AG04449 (cell line): ENCODE results near the gene ASTL.

Experiments
- CTCF ChIA-PET: fragments of 350-600 bp; formaldehyde crosslinking; extraction: SDS; loops from one replicate; lab custom pipeline; 2021; ENCODE audit warnings: antibody characterized with exemption; lab: Yijun Ruan, JAX
- POLR2A ChIA-PET: fragments of 400-600, 350-600 bp; formaldehyde crosslinking; extraction: SDS; loops from one replicate; lab custom pipeline; 2020; ENCODE audit warnings: antibody characterized with exemption, inconsistent platforms; lab: Yijun Ruan, JAX
- DNase-seq: peaks from one replicate; pipeline ENCODE4 v3.0.0-alpha.2; 2010; ENCODE audit warnings: low read depth, low spot score
- H3K4me3 ChIP-seq: 2 replicates; pipeline ENCODE4 v1.5.1; 2011; ENCODE audit warnings: low read depth, mild to moderate bottlenecking, control low read depth, low read length
- TF ChIP-seq, protein P1 (sequence below): IDR thresholded peaks from one replicate; pipeline ENCODE4 v1.5.1; 2011; ENCODE audit warnings: mild to moderate bottlenecking, moderate library complexity, low read length, control low read depth, inconsistent platforms; ENCODE audit not compliant: insufficient read depth; ENCODE audit errors: missing control alignments

ASTL gene

DNA sequence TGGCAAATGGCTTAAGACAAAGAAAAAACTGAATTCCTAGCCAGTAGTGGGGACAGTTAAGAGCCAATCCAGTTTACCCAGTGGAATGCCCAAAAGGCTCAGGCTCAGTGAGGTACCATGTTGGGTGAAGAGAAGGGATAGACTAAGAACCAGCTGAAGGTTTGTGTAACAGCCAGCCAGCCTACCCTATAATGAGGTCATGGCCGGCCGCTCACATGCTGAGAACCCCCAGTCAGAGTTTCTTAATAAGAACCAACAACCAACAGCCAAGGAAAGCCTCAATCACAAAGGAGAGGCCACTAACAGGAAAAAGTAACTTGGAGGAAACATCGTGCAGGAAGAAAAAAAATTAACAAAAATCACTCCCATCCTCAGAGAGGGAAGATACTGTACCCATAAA is 32.3 kb upstream of the ASTL start:
- ChIA-PET CTCF (interaction anchor here (0.6 kb wide), 1 partner anchor 148 kb away, joined by 3 read pairs; no protein-coding TSS in a partner anchor), POLR2A (interaction anchor here (0.7 kb wide), 1 partner anchor 37 kb away, joined by 4 read pairs; no protein-coding TSS in a partner anchor)
- no peak overlapping the region for H3K4me3 ChIP-seq
- TF ChIP-seq, protein P1, sequence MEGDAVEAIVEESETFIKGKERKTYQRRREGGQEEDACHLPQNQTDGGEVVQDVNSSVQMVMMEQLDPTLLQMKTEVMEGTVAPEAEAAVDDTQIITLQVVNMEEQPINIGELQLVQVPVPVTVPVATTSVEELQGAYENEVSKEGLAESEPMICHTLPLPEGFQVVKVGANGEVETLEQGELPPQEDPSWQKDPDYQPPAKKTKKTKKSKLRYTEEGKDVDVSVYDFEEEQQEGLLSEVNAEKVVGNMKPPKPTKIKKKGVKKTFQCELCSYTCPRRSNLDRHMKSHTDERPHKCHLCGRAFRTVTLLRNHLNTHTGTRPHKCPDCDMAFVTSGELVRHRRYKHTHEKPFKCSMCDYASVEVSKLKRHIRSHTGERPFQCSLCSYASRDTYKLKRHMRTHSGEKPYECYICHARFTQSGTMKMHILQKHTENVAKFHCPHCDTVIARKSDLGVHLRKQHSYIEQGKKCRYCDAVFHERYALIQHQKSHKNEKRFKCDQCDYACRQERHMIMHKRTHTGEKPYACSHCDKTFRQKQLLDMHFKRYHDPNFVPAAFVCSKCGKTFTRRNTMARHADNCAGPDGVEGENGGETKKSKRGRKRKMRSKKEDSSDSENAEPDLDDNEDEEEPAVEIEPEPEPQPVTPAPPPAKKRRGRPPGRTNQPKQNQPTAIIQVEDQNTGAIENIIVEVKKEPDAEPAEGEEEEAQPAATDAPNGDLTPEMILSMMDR = no peak
- DNase-seq = no peak

DNA sequence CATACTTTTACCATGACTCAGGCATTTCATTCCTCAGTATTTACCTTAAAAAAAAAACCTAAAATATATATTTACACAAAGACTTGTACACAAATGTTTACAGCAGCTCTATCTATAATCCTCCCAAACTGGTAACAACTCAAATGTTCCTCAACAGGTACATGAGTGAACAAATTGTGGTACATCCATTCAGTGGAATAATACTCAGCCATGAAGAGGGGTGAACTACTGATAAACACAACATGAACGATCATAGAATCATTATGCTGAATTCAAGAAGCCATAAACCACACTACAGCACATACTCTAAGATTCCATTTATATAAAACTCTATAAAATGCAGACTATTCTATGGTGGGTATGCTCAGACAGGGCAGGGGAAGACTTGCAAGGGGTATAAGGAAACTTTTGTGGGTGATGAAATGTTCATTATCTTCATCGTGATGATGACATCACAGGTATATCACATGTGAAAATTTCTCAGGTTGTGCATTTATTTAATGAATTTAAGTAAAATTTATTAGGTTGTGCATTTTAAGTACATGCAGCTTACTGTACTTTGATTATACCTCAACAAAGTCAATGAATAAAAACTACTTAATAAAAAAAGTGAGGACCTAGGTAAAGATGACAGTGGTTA is 31.7 kb upstream of the ASTL start:
- POLR2A ChIA-PET = no interaction called here
- CTCF ChIA-PET = interaction anchor here (0.6 kb wide), 1 partner anchor 148 kb away, joined by 3 read pairs; no protein-coding TSS in a partner anchor
- DNase-seq = no peak
- no peak overlapping the region for H3K4me3 ChIP-seq
- TF ChIP-seq, protein P1 = no peak

DNA sequence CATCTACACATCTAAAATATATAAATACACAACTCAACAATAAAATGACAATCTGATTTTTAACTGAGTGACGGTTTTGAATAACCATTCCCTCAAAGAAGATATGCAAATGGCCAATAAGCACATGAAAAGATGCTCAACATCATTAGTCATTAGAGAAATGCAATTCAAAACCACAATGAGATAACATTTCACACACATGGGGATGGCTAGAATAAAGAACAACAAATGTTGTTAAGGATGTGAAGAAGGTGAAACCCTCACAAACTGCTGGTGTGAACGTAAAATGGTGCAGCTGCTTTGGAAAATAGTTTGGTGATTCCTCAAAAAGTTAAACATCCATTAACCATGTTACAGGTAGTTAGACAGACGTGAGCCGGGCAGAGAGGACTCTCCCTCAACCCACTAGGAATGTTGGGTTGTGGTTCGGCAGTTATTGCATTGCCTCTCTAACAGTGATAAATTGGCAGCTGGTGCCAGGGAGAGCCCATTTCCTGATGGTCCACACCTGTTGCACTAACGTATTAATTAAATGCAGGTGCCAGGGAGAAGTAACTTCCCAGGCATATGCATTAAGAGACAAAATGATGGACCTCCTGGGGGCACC is 29.2 kb upstream of the ASTL start:
- no peak overlapping the region for H3K4me3 ChIP-seq
- TF ChIP-seq, protein P1 = no peak
- DNase-seq = no peak
- ChIA-PET CTCF (interaction anchor here (2.0 kb wide), 1 partner anchor 29 kb away, joined by 5 read pairs; the partner anchor contains the start of gene ASTL), POLR2A (no interaction called here)

DNA sequence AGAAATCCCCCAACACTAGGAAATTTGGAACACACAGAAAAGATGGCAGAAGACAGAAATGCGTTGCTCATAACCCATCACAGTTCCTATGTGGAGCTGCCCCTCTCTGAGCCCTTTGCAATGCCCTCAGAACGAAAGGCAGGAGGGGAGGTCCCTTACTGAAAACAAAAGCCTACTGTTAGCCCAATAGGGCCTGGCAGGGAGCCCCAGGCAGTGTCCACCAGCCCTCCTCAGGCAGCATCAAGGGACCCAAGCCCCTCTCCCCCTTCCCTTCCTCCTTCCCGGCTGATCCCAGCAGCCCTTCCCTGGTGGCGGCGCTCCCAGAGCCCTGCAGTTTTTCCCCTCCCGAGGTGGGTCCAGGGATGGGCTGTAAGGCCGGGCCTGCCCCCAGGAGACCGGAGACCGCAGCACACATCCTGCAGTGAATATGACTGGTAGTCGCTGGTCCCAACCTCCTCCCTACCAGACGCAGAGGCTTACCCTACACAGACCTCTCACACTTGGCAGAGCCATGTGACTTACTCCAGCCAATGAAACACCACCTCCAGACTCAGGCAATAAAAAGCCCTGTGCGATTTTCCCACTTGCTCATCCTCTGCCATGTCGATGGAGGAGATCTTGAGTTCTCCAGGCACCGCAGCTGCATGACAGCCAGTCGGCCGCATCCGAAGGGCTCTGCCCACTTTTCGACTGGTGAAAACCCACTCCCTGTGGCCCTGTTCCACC is 26.3 kb upstream of the ASTL start:
- TF ChIP-seq, protein P1 = no peak
- CTCF ChIA-PET = interaction anchor here (1.2 to 2.5 kb wide), 3 partner anchors 10 to 142 kb away, joined by 3 to 25 read pairs (median 3); no protein-coding TSS in a partner anchor
- POLR2A ChIA-PET = no interaction called here
- DNase-seq = no peak
- H3K4me3 ChIP-seq = no peak overlapping the region

DNA sequence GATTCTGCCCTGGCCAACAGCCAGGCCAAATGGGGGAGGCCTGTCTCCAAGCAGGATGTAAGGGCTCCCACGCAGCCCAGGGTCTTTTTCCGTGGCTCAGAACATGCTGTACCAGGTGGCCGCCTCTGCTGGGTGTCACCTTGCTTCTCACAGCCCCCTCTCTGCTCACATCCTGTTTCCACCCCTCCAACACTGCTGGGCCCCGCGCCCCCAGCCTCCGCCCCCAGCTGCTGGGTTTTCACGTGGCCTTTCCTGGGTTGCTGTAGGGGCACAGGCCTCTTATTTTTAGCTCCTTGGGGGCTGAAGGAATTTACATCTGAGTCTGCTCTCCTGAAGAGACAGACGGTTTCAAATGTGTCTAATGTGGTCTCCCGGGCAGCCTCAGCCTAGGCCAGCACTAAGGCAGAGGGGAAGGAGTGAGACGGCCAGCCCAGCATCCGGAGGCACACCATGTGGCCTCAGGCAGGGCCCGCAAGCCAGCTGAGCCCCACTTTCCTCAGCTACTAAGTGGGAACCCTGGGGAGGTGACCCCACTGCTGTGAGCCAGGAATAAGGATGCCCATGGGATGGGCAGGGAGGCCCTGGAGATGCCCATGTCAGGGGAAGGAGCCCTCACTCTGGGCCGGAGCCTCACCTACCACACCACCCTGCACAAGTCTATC is 25.6 kb upstream of the ASTL start:
- CTCF ChIA-PET = interaction anchor here (0.6 to 2.5 kb wide), 3 partner anchors 11 to 141 kb away, joined by 3 to 25 read pairs (median 3); no protein-coding TSS in a partner anchor
- TF ChIP-seq, protein P1 = no peak
- DNase-seq = no peak
- H3K4me3 ChIP-seq = no peak overlapping the region
- POLR2A ChIA-PET = no interaction called here
